Measurements from ENCODE around the gene GPATCH3.

The GPATCH3 gene

DNA sequence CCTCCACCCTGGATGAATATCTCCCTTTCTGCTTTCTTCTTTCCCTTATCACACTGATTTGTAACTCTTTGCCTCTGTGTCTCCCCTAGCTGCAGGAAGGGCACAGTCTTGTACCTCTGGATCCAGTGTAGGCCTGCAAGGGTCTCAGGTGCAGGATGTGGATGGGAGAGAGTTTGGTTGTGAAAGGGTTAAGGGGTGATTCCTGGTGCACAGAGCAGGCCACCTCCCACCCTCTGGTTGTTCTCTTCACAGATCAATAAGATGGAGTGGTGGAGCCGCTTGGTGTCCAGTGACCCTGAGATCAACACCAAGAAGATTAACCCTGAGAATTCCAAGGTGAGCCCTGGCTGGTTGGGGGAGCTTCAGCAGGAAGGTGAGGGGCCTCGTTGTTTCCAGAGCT, 44.9 kb upstream of the GPATCH3 start:
- TF ChIP-seq, protein P1, sequence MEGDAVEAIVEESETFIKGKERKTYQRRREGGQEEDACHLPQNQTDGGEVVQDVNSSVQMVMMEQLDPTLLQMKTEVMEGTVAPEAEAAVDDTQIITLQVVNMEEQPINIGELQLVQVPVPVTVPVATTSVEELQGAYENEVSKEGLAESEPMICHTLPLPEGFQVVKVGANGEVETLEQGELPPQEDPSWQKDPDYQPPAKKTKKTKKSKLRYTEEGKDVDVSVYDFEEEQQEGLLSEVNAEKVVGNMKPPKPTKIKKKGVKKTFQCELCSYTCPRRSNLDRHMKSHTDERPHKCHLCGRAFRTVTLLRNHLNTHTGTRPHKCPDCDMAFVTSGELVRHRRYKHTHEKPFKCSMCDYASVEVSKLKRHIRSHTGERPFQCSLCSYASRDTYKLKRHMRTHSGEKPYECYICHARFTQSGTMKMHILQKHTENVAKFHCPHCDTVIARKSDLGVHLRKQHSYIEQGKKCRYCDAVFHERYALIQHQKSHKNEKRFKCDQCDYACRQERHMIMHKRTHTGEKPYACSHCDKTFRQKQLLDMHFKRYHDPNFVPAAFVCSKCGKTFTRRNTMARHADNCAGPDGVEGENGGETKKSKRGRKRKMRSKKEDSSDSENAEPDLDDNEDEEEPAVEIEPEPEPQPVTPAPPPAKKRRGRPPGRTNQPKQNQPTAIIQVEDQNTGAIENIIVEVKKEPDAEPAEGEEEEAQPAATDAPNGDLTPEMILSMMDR (IDR thresholded peaks at IDR 0.05; ENCODE audit: low read depth, low read length, missing control alignments), result no peak
- DNase-seq, result no peak
- Histone ChIP-seq H3K27ac (no peak overlapping the region), H3K4me3 (ENCODE audit: low read depth, low read length) (no peak overlapping the region), H3K27me3 (replicated peaks) (no peaks in the 10 kb centered on the region), H3K36me3 (replicated peaks) (peaks cover 60% of the 10 kb centered on the region)
- in situ Hi-C loops (cut with HindIII; ENCODE audit: low pct_ligation_motif_present, low sequenced_read_pairs), result no loop called here

DNA sequence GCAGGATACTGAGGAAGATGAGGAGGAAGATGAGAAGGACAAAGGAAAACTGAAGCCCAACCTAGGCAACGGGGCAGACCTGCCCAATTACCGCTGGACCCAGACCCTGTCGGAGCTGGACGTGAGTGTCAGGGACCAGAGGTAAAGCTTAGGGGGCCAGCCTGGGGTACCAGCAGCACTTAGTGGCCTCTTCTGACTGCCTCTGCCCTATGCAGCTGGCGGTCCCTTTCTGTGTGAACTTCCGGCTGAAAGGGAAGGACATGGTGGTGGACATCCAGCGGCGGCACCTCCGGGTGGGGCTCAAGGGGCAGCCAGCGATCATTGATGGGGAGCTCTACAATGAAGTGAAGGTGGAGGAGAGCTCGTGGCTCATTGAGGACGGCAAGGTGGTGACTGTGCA, 42.4 kb upstream of the GPATCH3 start:
- TF ChIP-seq, protein P1 (IDR thresholded peaks at IDR 0.05; ENCODE audit: low read depth, low read length, missing control alignments), result no peak
- in situ Hi-C loops (cut with HindIII; ENCODE audit: low pct_ligation_motif_present, low sequenced_read_pairs), result no loop called here
- no peak overlapping the region for H3K4me3 ChIP-seq (ENCODE audit: low read depth, low read length)
- peaks cover 68% of the 10 kb centered on the region for H3K36me3 ChIP-seq (replicated peaks)
- no peak overlapping the region for H3K27ac ChIP-seq
- no peak for DNase-seq
- H3K27me3 ChIP-seq (replicated peaks), result no peaks in the 10 kb centered on the region

DNA sequence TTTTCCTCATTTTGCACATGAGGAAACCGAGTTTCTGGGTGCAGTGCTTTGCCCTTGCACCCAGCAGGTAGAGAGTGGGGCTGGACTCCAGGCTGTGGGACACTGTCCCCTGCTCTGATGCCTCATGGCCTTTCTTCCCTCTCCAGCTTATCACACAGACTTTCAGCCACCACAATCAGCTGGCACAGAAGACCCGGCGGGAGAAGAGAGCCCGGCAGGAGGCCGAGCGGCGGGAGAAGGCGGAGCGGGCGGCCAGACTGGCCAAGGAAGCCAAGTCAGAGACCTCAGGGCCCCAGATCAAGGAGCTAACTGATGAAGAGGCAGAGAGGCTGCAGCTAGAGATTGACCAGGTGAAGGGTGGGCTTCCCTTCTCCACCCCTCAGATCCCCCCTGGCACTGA, 41.0 kb upstream of the GPATCH3 start:
- TF ChIP-seq, protein P1 (IDR thresholded peaks at IDR 0.05; ENCODE audit: low read depth, low read length, missing control alignments), result no peak
- in situ Hi-C loops (cut with HindIII; ENCODE audit: low pct_ligation_motif_present, low sequenced_read_pairs), result no loop called here
- Histone ChIP-seq H3K27ac (no peak overlapping the region), H3K36me3 (replicated peaks) (peaks cover 64% of the 10 kb centered on the region), H3K4me3 (ENCODE audit: low read depth, low read length) (no peak overlapping the region), H3K27me3 (replicated peaks) (no peaks in the 10 kb centered on the region)
- no peak for DNase-seq

DNA sequence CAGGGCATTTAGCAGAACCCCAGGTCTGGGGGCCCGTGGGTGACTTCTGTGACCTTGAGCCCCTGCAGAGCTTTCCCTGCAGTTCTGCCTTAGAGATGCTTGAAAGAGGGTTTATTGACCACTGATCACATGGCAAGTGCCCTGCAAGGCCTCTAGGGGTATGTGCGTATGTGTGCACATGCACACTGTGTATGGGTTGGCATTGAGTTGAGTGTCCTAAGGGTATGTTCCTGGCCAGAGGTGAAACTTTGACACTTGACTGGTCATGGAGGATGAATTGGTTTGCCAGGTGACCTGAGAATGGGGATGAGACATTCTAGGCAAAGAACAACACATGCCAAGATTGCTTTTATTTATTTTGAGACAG, 38.4 kb upstream of the GPATCH3 start:
- in situ Hi-C loops (cut with HindIII; ENCODE audit: low pct_ligation_motif_present, low sequenced_read_pairs), result no loop called here
- no peak overlapping the region for H3K27ac ChIP-seq
- H3K36me3 ChIP-seq (replicated peaks), result peaks cover 61% of the 10 kb centered on the region

DNA sequence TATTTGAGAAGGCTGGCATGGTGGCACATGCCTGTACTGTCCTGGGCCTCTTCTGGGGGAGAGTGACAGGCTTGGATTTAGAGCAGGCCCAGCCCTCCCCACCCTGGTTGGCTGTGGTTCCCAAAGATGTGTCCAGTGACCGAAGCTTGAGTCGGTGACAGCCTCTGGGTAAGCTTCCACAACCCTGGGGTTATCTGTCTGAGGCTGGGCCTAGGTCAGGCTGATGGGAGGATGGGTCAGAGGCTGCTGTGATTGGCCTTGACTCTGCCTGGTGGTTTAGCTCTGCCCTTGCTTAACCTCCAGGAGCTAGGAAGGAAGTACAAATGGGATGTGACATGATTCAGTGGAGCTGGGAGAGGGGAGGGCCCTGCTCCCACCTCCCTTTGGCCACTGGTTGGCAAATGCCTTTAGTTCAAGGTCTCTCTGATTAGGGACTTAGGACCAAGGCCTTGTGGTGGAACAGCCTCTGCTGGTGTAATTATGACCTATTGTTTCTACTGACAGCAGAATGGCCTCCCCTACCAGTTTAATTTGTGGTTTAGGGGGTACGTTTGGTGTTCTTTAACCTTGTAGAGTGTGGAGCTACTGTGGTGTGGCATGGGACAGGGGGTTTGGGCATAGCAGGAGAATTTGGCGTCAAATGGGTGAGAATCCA, 37.9 kb upstream of the GPATCH3 start:
- Histone ChIP-seq H3K36me3 (replicated peaks) (peaks cover 56% of the 10 kb centered on the region), H3K27ac (no peak overlapping the region), H3K27me3 (replicated peaks) (no peaks in the 10 kb centered on the region), H3K4me3 (ENCODE audit: low read depth, low read length) (no peak overlapping the region)
- no peak for DNase-seq
- TF ChIP-seq, protein P1 (IDR thresholded peaks at IDR 0.05; ENCODE audit: low read depth, low read length, missing control alignments), result no peak
- in situ Hi-C loops (cut with HindIII; ENCODE audit: low pct_ligation_motif_present, low sequenced_read_pairs), result no loop called here

More for the DNA sequence above, 38.4 kb upstream of the GPATCH3 start:
- H3K4me3 ChIP-seq (ENCODE audit: low read depth, low read length), result no peak overlapping the region
- H3K27me3 ChIP-seq (replicated peaks), result no peaks in the 10 kb centered on the region
- DNase-seq, result no peak
- TF ChIP-seq, protein P1 (IDR thresholded peaks at IDR 0.05; ENCODE audit: low read depth, low read length, missing control alignments), result no peak

DNA sequence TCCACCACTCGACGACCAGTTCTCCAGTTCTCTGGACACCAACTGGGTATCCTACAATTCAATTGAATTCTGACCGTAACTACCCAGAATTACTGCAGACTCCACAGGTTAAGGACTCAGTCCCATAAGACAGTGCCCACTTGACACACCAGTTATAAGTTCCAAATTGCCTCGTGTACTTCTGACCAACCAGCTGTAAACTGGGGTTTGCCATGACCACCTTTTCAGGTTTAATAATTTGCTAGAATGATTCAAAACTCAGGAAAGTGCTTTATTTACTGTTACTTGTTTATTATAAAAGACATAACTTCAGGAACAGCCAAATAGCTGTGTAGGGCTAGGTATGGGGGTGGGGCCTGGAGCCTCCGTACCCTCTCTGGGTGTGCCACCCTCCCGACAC, 36.6 kb upstream of the GPATCH3 start:
- TF ChIP-seq, protein P1 (IDR thresholded peaks at IDR 0.05; ENCODE audit: low read depth, low read length, missing control alignments), result no peak
- no peak overlapping the region for H3K4me3 ChIP-seq (ENCODE audit: low read depth, low read length)
- peaks cover 49% of the 10 kb centered on the region for H3K36me3 ChIP-seq (replicated peaks)
- no peak overlapping the region for H3K27ac ChIP-seq
- H3K27me3 ChIP-seq (replicated peaks), result no peaks in the 10 kb centered on the region
- in situ Hi-C loops (cut with HindIII; ENCODE audit: low pct_ligation_motif_present, low sequenced_read_pairs), result no loop called here
- DNase-seq, result no peak

All from brain microvascular endothelial cell (primary cell).